ENCODE data around the gene DCAF8.

DCAF8 gene

DNA sequence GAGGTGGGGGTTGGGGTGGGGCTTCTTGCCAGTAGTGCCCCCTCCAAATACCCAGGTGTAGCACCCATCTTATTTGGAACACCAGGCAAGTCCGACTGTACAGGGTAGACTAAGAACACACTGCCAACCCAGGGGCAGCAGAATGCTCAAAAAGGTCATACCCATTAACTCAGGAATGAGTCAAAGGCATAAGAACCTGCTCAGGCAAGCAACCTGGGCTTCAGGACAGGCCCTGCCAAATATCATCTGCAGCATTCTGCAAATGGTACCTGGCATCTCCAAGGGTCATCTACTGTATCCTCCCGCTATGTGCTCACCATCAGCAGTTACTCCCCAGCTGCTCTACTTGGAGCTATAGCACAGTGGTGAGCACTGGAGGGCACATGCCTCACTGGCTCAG lies 37.7 kb downstream of the DCAF8 start:
- DNase-seq = no peak

DNA sequence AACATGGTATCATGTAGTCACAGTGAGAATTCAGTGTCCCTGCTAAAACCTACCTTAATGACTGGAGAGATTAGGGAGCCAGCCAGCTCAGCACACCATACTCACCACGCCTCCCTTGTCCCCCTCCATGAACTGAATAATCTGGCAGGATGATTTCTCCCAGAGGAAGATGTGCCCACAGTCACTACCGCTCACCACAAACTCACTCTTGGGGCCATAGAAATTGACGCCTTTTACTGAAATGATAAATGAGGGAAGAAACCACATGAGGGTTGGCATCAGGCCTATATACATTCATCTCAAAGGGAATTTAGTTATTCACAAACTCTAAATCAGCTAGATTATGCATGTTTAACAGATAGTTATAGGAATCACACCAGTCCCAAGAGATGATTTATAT lies 39.8 kb downstream of the DCAF8 start:
- DNase-seq = no peak

DNA sequence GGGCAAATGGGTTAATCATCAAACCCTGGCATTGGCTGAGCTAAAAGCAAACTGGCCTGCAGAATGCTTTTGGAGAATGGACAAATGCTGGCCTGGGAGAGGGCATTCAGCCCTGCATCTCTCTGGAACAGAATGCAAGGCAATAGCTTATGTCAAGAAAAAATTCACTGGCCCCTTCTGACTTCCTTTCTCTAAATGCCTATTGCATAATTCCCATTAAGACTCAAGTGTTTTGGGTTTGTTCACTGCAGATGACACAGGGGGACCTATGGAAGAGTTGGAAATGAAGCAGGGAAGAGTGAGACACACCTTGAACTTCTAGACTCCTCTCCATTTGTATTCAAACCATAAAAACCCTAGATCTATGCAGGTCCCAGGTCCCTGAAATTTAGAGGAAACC lies 41.3 kb downstream of the DCAF8 start:
- no peak for DNase-seq

DNA sequence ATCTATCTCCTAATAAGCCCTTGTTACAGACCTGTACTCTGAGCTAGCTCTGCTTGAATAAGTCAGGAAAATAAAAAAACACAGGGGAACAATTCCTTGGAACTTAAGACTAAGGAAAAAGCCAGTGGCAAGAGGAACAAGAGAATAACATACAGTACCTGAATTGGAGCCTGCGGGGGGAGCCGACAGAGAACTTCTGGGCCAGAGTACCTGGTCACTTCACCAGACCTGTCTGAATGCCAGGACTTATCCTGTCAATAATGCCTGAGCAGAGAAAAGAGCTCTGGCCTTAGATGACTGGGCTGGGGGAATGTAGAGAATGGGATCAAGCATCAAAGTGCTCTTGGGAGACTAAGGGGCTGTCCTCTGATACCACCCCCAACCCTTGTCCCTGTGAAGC lies 42.0 kb downstream of the DCAF8 start:
- no peak for DNase-seq

DNA sequence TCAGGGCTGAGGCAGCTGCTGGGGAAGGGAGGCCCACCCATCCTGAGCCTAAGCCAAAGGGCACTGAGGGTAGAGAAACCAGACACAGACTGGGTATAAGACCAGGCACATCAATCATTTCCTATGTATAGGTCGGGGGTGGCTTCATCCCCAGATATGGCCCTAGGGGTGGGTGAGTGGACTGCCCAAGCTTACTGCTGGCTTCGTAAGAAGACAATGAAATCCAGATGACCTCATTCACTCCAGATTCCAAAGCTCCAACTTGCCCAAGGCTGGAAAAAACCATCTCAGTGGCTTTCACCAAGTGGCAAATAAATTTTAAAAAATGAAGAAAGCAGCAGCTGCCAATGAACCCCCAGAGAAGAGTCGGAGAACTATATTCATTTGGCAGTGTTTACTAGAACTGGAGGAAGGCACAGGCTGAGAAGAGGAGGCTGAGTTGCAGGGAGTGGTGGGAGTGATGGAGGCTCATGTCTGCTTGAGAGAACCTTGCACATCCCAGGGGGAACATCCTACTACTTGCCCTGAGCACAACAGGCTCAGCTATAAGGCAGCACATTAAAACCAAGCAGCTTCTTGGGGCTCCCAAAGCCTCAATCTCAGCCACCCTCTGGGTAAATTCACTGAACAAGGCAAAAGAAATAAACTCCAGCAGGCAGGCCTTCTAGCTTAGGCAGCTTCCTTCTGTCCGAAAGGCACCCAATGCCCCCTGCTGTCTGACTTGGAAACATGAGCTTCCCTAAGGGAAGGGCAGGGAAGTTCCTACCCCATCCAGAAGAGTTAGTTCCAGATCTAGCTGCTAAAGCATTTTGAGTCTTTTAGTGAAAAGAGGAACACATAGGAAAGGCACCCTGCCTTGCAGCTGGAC lies 43.1 kb downstream of the DCAF8 start:
- no peak for DNase-seq

DNA sequence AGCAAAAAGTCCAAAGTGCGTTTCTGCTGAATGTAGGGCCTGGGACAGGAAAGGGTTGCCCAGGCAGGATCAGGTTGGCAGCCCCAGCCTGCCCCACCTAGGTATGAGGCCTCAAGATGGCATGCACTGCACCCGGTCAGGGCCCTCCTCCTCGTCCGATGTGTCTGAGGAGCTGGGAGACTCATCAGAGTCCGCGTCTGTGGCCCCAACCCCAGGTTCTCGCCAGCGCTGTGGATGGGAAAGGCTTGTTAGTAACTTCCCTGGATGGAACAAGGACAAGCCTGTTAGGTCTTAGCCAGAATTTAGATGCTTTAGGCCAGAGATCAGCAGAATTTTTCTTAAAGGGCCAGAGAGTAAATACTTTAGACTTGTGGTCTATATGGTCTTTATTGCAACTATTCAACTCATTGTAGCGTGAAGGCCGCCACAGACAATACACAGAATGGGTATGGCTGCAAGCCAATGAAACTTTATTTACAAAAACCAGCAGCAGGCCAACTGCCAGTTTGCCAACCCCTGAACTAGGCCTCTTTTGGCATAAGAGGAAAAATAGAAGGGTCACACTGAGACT lies 44.8 kb downstream of the DCAF8 start:
- no peak for DNase-seq

DNA sequence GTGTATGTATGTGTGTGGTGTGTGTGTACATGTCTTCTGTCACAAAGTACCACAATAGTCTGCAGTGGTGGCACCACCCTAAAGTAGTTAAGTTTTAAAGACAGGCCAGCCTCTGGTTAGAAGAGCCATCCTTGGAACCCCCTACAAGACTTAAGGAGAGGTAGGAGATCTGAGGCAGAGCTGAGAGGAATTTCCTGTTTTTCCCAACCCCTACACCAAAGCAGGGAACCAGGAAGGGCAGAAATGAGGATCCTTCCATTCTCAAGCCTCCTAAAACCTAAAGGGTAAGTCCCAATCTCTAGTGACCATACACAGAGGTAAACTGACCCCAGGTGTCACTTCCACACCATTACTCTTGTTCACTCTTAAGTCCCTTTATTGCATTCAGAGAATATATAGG lies 46.0 kb downstream of the DCAF8 start:
- DNase-seq = no peak

DNA sequence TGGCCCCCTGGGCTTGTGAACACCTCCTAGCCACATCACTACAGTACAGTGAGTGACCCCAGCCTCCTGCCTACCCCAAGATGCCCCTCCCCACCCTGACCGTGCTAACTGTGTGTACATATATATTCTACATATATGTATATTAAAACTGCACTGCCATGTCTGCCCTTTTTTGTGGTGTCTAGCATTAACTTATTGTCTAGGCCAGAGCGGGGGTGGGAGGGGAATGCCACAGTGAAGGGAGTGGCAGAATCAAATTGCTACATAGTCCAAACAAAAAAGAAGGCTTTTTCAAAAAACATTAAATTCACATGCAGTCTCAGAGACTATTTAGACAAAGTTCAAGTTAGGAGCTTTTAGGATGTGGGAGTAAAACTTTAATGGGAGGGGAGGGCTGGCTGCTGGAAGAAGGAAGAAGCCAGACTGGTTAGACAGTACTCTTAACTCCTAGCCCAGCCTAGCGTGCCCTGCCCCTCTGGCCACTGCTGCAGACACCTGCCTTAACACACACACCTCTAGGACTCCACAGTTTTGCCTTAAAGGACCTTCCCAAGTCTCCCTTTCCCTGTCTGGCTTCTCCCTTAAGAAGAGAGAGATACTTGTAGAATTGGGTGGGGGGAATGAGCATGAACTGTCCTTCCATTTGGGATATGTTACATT lies 47.7 kb downstream of the DCAF8 start:
- no peak for DNase-seq

DNA sequence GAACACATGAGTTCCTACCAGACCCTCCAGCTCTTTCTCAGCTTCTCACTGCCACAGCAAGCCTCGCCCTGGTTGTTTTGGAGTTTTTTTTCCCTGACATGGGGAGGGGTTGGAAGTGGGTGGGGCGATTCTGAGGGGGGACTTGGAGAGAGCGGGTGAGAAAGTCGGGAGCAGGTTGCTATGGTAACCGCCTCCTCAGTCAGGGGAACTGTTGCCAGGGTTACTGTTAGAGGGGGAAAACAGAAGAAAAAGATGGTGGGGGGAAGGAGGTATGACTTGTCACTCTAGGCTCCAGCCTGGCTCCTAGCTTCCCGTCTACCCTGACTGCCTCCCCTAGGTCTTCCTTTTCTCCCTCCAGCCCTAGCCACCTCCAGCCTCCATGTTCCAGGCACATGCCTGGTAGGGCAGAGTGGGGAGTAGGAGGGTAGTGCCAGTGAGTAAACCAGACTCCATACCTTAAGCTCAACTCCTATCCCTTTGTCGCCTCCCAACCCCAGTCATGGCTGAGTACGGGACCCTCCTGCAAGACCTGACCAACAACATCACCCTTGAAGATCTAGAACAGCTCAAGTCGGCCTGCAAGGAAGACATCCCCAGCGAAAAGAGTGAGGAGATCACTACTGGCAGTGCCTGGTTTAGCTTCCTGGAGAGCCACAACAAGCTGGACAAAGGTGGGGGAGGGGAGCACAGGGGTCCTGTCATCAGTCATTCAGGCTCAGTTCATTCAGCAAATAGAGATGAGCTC lies 51.1 kb downstream of the DCAF8 start:
- DNase-seq = no peak

DNA sequence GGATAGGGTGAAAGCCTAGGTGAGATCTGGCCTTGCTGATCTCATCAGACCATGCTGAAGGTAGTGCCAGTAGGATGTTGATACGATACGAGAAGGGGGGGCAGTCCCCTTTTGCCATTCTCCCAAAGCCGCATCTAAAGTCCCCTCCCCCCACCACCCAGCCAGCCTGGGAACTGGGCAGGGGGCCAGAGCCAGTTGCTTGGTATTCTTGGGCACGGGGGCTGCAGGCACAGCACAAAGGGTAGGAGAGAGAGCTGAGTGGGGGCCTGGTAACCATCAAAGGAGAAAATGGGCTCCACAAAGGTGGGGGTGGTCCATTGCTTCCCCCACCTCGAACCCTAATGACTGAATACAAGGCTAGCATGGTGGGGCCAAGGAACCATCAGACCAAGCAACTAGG lies 51.8 kb downstream of the DCAF8 start:
- no peak for DNase-seq

DNA sequence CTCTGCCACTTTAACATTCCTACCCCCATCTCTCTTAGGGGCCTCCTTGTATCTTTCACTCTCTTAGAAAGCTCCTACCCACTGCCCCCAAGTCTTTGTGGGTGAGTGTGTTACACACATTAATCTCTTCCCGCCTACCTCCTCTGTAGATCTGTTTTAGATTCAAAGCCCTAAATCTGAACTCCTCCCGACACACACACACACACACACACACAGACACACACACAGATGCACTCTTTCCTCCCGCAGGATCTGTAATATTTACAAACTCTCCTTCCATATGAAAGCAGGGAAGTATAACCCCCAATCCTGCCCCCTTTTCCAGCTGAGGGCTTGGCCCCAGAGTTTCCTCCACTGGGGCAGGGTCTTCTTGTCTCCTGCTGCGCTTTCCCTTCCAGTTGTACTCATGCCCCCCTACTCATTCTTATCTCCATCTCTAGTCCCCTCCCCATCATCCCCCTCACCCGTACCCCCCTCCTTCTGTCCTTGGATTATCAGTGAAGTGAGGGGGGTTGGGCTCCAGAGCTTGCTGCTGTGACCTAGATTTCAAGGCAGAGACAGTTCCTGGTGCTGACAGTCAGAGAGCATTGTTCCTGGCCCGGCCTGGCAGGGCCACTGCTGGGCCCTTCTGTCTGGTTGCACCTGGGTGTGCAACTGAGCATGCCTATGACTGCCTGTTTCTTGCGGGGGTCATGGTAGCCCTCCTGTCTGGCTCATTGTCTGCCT lies 52.9 kb downstream of the DCAF8 start:
- DNase-seq = no peak

DNA sequence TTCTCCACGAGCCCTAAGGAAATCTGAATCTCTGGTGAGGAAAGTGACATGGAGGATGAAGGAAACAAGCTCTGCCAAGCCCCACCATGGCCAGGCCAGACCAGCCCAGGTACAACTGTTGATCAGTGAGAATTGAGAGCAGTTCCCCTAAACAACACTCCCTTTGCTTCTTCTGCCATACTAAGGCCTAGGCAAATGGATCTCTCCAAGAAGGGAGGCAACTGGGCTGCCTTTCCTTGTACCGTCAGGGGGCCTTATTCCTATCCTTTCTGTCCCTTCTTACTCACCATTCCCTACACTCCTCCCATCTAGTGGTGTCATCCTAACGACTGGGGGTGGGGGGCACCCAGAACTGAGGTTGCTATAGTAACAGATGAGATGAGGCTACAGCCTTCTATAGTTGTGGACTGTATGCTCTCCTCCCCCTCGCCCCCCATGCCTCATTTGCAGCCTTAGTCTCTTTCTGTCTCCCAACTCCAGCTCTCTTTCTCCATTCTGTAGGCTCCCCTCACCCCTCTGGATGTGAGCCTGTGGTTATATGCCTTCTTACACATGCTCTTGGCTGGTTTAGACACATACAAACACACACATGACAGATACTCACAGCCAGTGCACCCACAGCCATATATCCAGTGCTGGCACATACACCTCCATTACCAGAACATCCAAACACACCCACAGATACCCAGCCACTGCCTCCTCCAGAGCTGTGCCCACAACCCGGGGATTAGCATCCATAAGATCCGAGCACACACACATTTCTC lies 53.6 kb downstream of the DCAF8 start:
- no peak for DNase-seq

DNA sequence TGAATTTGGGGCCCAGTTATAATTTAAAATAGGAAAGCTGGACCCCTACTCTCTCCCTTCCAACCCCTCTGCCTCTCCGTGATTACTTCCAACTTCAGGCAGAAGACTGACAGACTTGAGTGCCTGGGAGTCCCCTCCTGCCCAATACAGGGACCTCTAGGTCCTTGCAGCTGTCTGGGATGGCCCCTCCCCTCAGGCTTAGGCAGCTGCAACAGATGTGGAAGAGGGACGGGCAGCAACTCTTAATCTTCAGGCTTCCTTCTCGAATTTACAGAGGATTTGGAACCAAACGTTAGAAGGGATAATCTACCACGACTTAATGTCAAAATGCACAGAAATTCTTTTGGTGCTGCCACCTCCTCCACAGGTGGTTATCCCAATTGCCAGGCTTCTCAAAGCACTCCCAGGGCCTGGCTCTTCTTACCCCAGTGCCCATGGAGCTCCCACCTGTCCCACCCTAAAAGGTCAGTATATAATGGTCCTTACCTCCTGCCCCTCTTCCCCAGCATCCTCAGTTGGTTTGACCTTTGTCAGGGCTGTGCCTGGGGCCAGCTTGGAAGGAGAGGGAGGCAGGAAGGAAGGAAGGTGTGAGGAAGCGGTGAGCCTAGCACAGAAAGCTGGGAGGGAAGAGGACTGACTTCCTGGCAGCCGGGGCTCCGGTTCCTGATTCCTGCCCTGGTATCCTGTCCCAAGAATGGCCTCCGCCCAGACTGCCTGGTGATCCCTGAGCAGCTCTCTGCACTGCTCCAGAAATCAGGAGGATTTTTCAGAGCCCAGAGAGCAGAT lies 54.4 kb downstream of the DCAF8 start:
- no peak for DNase-seq

DNA sequence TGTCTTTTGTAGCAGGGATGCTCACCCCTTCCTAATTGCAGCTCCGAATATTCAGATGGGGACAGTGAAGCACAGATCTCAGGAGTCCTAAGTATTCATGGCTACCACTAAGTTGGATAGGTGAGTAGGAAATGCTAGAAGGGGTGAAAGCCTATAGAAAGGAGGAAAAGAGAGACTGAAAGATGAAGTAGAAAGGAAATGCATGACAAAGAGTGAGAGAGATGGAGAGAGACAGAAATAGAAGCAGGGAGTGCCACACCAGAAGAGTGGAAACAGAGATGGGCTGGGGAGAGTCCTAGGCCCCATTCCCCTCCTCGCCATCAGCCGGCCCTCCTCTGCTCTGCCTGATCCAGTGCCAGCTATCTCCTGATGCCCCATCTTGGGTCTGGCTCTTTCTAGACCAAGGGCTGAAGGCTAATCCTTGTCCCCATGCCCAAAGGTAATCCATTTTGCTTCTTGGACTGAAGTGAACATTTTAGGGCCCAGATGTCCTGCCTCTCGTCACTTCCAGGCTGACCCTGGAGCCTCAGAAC lies 55.2 kb downstream of the DCAF8 start:
- DNase-seq = no peak

DNA sequence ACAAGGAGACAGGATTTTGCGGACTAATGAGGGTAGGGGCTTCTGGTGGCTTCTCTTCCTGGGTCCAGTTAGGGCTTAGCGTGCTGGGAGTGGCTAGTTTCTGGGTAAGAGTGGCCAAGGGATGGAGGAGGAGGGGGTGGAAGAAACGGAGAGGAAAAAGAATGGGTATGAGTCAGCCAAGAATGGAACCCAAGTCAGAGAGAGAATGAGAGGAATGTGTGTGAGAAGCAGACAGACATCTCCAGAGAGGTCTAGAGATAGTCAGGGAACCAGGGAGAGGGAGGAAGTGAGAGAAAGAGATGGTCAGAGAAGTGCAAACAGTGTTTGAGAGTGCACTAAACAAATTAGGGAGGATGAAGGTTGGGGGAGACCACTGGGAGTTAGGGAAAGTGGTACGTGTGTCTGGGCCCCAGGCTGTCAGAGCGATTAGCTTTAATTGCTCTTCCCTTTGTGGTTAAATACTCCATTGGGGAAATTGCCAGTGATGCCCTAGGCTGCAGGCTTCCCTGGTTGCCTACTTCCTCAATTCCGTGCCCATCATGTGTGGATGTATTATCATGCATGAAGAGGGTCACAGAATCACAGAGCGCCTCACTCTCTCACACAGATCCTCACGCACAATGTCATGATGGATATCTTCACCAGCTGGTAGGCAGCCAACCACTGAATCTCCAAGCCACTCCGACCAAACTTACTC lies 55.8 kb downstream of the DCAF8 start:
- DNase-seq = peak; percentile 26

DNA sequence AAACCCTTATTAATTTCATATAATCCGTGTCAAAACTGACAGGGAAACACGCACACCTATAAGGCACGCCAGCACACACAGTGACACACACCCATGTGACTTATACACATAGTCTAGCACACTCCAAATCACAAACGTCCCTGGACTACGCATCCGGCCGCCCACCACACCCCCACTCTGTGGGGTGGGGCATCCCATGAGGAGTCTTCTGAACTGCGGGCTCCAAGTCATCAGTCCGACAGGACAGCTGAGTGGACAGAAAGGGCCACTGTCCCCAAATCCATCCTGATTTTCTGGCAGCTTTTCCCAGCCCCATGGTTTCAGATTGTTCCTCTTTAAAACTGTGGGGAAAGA lies 56.3 kb downstream of the DCAF8 start:
- no peak for DNase-seq

DNA sequence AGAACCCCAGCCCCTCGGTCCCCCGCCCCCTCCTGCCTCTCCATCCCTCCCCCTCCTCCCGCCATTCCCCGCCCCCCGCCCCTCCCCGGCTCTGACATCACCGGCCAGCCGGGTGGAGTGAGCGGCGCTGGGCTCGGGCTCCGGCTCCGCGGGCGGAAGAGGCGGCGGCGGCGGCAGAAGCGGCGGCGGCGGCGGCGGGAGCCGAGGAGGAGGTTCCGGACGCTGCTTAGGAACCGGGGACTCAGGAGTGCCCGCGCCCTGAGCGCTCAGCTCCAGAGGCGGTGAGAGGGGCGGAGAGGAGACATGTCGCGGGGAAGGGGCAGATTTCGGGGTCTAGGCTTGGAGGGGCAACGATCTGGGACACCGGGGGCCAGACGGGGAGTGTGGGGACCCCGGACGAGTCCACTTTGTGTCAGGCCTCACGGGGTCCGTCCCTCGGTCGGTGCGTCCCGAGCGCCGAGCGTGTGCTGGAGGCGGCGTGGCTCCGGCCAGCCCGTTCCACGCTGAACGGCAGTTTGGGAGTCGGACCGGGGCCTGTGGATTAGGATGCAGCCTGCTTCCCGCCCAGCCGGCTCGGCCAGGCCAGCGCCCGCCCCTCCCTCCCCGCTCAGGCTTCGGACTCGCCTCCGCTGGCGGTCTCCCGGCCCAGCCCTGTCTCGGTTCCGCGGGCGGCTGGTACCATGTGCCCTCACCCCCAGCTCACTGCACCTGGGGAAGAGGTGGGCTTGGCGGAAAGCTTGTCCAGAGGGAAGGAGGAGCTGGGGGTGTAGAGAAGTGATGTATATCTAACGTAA lies 56.9 kb downstream of the DCAF8 start, which contains the start of gene PEA15:
Gene PEA15 (plus strand): TSS at position 143 of the 794 bp plus-strand sequence. CDS start 6,161 bp downstream, outside the sequence.
- DNase-seq = peak; percentile 47

DNA sequence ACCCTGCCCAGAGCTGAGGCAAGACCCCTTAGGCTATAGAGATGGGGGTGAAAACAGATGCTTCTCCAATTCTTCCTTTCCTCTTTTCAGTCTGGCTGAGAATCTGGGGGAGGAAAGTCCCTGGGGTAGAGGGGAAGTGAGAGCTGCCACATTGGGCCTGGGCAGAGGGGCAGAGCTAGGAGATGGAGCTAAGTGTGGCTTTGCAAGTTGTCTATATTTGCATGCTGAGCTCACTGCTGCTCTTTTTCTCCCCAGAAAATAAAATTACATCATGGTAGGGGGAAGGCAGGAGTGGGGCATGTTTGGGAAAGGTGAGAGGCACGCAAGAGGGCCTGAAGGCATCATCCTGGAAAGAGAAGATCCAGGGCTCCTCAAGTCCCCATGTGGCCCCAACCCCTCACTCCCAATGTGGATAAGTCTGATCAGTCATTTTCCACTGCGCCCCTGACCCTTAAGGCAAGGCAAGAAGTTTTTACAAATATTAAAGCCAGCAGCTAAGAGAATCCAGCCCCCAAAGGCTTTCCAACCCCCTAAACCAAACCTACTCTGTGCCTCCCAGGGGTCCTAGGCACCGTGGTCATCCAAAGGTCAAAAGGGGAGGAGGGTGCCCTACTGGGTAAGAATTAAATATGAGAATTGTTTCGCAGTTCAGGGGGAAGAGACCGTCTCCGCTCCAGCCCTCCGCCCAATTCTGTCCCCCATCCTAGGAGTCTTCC lies 57.7 kb downstream of the DCAF8 start:
- DNase-seq = no peak

DNA sequence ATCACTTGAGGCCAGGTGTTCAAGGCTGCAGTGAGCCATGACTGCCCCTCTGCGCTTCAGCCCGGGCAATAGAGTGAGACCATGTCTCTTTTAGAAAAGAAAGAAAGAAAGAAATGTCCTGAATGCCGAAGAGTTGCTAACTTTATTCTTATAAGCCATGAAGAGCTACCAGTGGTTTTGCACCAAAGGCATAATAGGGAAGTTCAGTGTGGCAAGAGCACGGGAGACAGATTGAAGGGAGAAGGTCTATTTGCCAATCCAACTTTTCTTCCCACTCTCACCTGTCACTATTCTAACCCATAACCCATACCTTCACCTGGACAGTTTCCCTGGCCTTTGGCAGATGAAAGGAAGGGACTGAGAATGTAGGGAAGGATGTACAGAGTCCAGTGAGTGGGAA lies 61.6 kb downstream of the DCAF8 start:
- DNase-seq = no peak

Data from NCI-H1048 (cell line).